SJCRH30 (cell line): Measurements from ENCODE around the gene SPDYC. TPM values are rescaled to one million over a fixed set of nuclear protein-coding genes. Genes with fewer than 3 reads are reported as not detected.
"Not testable (repeated sequence)": the region's sequence is repeated elsewhere in the genome, so short reads cannot be mapped to it uniquely, and the experiment has no call there.

Experiments
- DNase-seq, 2 experiments: peaks; one replicate each; pipeline ENCODE4 v3.0.0-alpha.2; 2015 to 2020
- H3K27ac ChIP-seq: fragments of 250-450 bp; sonication (Bioruptor Pico); 2 replicates; pipeline ENCODE4 v1.5.1; 2020; ENCODE audit warnings: mild to moderate bottlenecking, moderate library complexity
- H3K27me3 ChIP-seq: fragments of 250-450 bp; sonication (Bioruptor Pico); 2 replicates; pipeline ENCODE4 v1.5.1; 2020; ENCODE audit warnings: mild to moderate bottlenecking, moderate library complexity
- H3K36me3 ChIP-seq: fragments of 250-450 bp; sonication (Bioruptor Pico); 2 replicates; pipeline ENCODE4 v1.5.1; 2020; ENCODE audit warnings: mild to moderate bottlenecking, moderate library complexity
- H3K4me1 ChIP-seq: fragments of 250-450 bp; sonication (Bioruptor Pico); 2 replicates; pipeline ENCODE4 v1.5.1; 2020; ENCODE audit warnings: mild to moderate bottlenecking, moderate library complexity
- H3K4me3 ChIP-seq: fragments of 250-450 bp; sonication (Bioruptor Pico); 2 replicates; pipeline ENCODE4 v1.5.1; 2020; ENCODE audit warnings: mild to moderate bottlenecking, moderate library complexity
- H3K9me3 ChIP-seq: fragments of 250-450 bp; sonication (Bioruptor Pico); replicated peaks from 2 replicates; pipeline ENCODE4 v1.5.1; 2020; ENCODE audit warnings: mild to moderate bottlenecking, moderate library complexity
- total RNA-seq: library from RNA; depleted of rRNA; stranded (reverse); fragments of >200 nt; shearing (Covaris generic); gene quantifications from 2 replicates; pipeline ENCODE4 v1.2.3, GENCODE V29; 2014

The SPDYC gene
- total RNA-seq, 1 experiment from 2014 or later = 0.18 TPM

- not testable (repeated sequence) for H3K4me3 ChIP-seq
- DNase-seq = peak; percentile 46 to 49
Measured at GRCh38 chr11:65174571-65175010, 4.6 kb downstream of the SPDYC start.

GRCh38 chr11:65180877-65181568 is 11.0 kb downstream of the SPDYC start:
- Histone ChIP-seq H3K36me3 (no peaks in the 10 kb centered on the region), H3K27ac (peak overlapping the region; percentile 25; the same call in 1 of the 2 replicates), H3K9me3 (no peaks in the 10 kb centered on the region), H3K4me3 (peak overlapping the region; percentile 85), H3K4me1 (no peaks in the 10 kb centered on the region), H3K27me3 (no peaks in the 10 kb centered on the region)
- DNase-seq = peak; percentile 81 to 86

More at GRCh38 chr11:65174571-65175010, 4.6 kb downstream of the SPDYC start:
- H3K4me1 ChIP-seq, H3K27ac ChIP-seq, H3K9me3 ChIP-seq, H3K36me3 ChIP-seq, H3K27me3 ChIP-seq: not testable (repeated sequence)

- Histone ChIP-seq H3K4me3 (peak within 1 kb of the TSS; percentile 85), H3K36me3 (no peaks in the 10 kb centered on the region), H3K27me3 (no peaks in the 10 kb centered on the region), H3K4me1 (no peaks in the 10 kb centered on the region), H3K9me3 (no peaks in the 10 kb centered on the region), H3K27ac (peak within 1 kb of the TSS; percentile 51)
- peak; percentile 77 to 83 for DNase-seq
Measured at GRCh38 chr11:65181569-65182257, 11.7 kb downstream of the SPDYC start, which contains the start of gene CAPN1. CAPN1 (plus strand) TSS chr11:65181928; CDS start chr11:65182702, 774 bp downstream.

- Histone ChIP-seq H3K27me3 (no peaks in the 10 kb centered on the region), H3K36me3 (no peaks in the 10 kb centered on the region), H3K27ac (peak overlapping the region; percentile 51), H3K9me3 (no peaks in the 10 kb centered on the region), H3K4me1 (no peaks in the 10 kb centered on the region), H3K4me3 (peak overlapping the region; percentile 85)
- DNase-seq = no peak
Measured at GRCh38 chr11:65182258-65183170, 12.5 kb downstream of the SPDYC start.

- DNase-seq = no peak
- H3K4me3 ChIP-seq = no peak overlapping the region
- no peaks in the 10 kb centered on the region for H3K36me3 ChIP-seq
- H3K9me3 ChIP-seq = no peaks in the 10 kb centered on the region
- H3K4me1 ChIP-seq = no peaks in the 10 kb centered on the region
- H3K27me3 ChIP-seq = no peaks in the 10 kb centered on the region
- H3K27ac ChIP-seq = no peak overlapping the region
Measured at GRCh38 chr11:65183201-65183891, 13.3 kb downstream of the SPDYC start.

GRCh38 chr11:65184146-65184545 is 14.1 kb downstream of the SPDYC start:
- H3K27me3 ChIP-seq = no peaks in the 10 kb centered on the region
- H3K36me3 ChIP-seq = no peaks in the 10 kb centered on the region
- no peak overlapping the region for H3K27ac ChIP-seq
- DNase-seq = no peak
- no peaks in the 10 kb centered on the region for H3K9me3 ChIP-seq
- H3K4me3 ChIP-seq = no peak overlapping the region
- no peaks in the 10 kb centered on the region for H3K4me1 ChIP-seq

- Histone ChIP-seq H3K36me3 (no peaks in the 10 kb centered on the region), H3K4me3 (no peak overlapping the region), H3K9me3 (no peaks in the 10 kb centered on the region), H3K27me3 (no peaks in the 10 kb centered on the region), H3K27ac (no peak overlapping the region), H3K4me1 (no peaks in the 10 kb centered on the region)
- DNase-seq = no peak
Measured at GRCh38 chr11:65185171-65185570, 15.1 kb downstream of the SPDYC start.

GRCh38 chr11:65185869-65186341 is 15.9 kb downstream of the SPDYC start:
- Histone ChIP-seq H3K9me3 (no peaks in the 10 kb centered on the region), H3K36me3 (no peaks in the 10 kb centered on the region), H3K4me1 (no peaks in the 10 kb centered on the region), H3K27ac (no peak overlapping the region), H3K4me3 (no peak overlapping the region), H3K27me3 (no peaks in the 10 kb centered on the region)
- no peak for DNase-seq

GRCh38 chr11:65186701-65187100 is 16.7 kb downstream of the SPDYC start:
- H3K36me3 ChIP-seq = no peaks in the 10 kb centered on the region; the same call in 1 of the 2 replicates
- no peaks in the 10 kb centered on the region for H3K4me1 ChIP-seq
- no peak overlapping the region for H3K27ac ChIP-seq
- H3K4me3 ChIP-seq = no peak overlapping the region
- no peaks in the 10 kb centered on the region for H3K9me3 ChIP-seq
- DNase-seq = no peak
- H3K27me3 ChIP-seq = no peaks in the 10 kb centered on the region

- no peaks in the 10 kb centered on the region for H3K27me3 ChIP-seq
- H3K4me1 ChIP-seq = no peaks in the 10 kb centered on the region
- DNase-seq = no peak
- no peak overlapping the region for H3K27ac ChIP-seq
- no peak overlapping the region for H3K4me3 ChIP-seq
- H3K9me3 ChIP-seq = no peaks in the 10 kb centered on the region
- no peaks in the 10 kb centered on the region; the same call in 1 of the 2 replicates for H3K36me3 ChIP-seq
Measured at GRCh38 chr11:65187146-65187675, 17.2 kb downstream of the SPDYC start.

- Histone ChIP-seq H3K9me3 (no peaks in the 10 kb centered on the region), H3K27me3 (no peaks in the 10 kb centered on the region), H3K4me1 (no peaks in the 10 kb centered on the region), H3K36me3 (no peaks in the 10 kb centered on the region; the same call in 1 of the 2 replicates), H3K4me3 (no peak overlapping the region), H3K27ac (no peak overlapping the region)
- DNase-seq = no peak
Measured at GRCh38 chr11:65187971-65188461, 18.0 kb downstream of the SPDYC start.

- H3K36me3 ChIP-seq = no peaks in the 10 kb centered on the region; the same call in none of the 2 replicates
- no peak overlapping the region for H3K4me3 ChIP-seq
- no peaks in the 10 kb centered on the region for H3K4me1 ChIP-seq
- H3K27me3 ChIP-seq = no peaks in the 10 kb centered on the region
- no peaks in the 10 kb centered on the region for H3K9me3 ChIP-seq
- no peak for DNase-seq
- H3K27ac ChIP-seq = no peak overlapping the region
Measured at GRCh38 chr11:65188486-65188885, 18.5 kb downstream of the SPDYC start.

- Histone ChIP-seq H3K4me3 (no peak overlapping the region), H3K27ac (no peak overlapping the region), H3K27me3 (no peaks in the 10 kb centered on the region), H3K36me3 (peaks cover 2% of the 10 kb centered on the region), H3K9me3 (no peaks in the 10 kb centered on the region), H3K4me1 (no peaks in the 10 kb centered on the region)
- no peak for DNase-seq
Measured at GRCh38 chr11:65189191-65189590, 19.2 kb downstream of the SPDYC start.

- peaks cover 14% of the 10 kb centered on the region for H3K36me3 ChIP-seq
- H3K27ac ChIP-seq = no peak overlapping the region
- DNase-seq = no peak
Measured at GRCh38 chr11:65194564-65194963, 24.5 kb downstream of the SPDYC start.

More at GRCh38 chr11:65194564-65194963, 24.5 kb downstream of the SPDYC start:
- Histone ChIP-seq H3K4me3 (no peak overlapping the region), H3K4me1 (no peaks in the 10 kb centered on the region), H3K27me3 (no peaks in the 10 kb centered on the region), H3K9me3 (no peaks in the 10 kb centered on the region)
